Measurements from ENCODE around the gene SNAPC1.

DNA sequence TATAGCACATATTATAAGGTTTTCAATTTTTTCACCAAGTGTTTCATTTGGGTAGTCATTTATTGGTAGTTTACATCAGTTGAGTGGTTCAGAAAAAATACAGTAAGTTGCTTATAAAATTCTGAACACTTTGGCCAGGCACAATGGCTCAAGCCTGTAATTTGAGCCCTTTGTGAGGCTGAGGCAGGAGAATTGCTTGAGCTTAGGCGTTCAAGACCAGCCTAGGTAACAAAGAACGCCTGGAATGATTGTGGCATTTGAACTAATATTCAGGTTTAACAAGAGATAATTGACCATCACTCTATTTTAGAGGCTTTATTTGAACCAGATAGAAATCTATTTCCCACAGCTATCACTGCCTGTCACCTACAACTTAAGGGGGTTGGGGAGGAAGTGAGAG lies 44.2 kb upstream of the SNAPC1 start:
- TF ChIP-seq POLR2A (IDR thresholded peaks at IDR 0.05; ENCODE audit: low read depth, low read length) (no peak), TAF1 (IDR thresholded peaks at IDR 0.05; ENCODE audit: borderline replicate concordance, low read depth, low read length) (no peak)
